H1 (cell line): ENCODE results near the gene KANSL3. TPM values are rescaled to one million over a fixed set of nuclear protein-coding genes. Genes with fewer than 3 reads are reported as not detected.

Source experiments
- EGR1 ChIP-seq: IDR thresholded peaks from 2 replicates; pipeline ENCODE4 v1.6.1; 2011; ENCODE audit warnings: low read depth, low read length, borderline replicate concordance
- polyA plus RNA-seq, 7 experiments: library from polyadenylated mRNA; depleted of rRNA in 3 of 7; stranded (reverse) in 5 of 7; unstranded in 2 of 7; fragments of >200 nt in 5 of 7; fragments of 200-250 nt in 2 of 7; gene quantifications; 1 replicate in 5 of 7; 2 replicates in 1 of 7; 4 replicates in 1 of 7; pipeline versions ENCODE4 v1.2.1 to v1.2.3, GENCODE V29; 2011 to 2013; ENCODE audit warnings: missing spikeins in 2 of 7, mixed read lengths in 2 of 7
- total RNA-seq: library from RNA; stranded (reverse); fragmentation: NEBNext Ultra II Directional; extraction: Animal tissue kit (Norgen Biotek cat#: 25700); gene quantifications from 2 replicates; pipeline ENCODE4 v1.2.1, GENCODE V29; 2021

Gene KANSL3
- total and polyA plus RNA-seq, 2 of the 8 experiments (the other 6 are each of a cell fraction or from before 2014, with no cell fraction given) = 19.8 to 31.4 TPM

DNA sequence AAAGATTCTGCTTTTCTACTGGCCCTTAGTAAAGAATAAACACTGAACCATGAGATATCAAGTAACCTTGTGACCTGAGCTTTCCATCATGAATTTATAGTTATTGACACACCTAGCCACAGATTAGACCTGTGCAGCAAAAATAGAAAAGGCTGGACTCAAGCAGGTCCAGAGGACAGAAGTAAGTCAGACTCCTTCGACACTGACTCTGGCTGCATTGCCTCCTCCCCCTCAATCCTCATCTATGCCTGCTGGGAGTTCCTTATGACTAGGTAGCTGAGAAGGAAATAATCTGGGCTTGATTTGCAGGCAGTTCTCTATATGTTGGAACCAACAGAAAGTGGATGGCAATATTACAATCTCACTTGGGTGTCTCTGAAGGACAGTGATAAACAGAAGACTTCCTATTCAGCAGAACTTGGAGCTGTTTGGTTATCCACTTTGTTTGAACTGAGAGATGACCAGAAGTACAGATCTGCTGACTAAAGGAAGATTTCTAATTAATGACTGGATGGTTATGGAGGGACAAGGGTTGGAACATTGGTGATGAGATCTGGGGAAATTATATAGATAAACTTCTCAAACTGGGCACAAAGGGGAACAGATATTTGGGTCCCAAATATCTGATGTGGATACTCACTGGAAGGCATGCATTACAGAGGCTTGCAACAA is 62.2 kb downstream of the KANSL3 start (continued):
- no peak for TF ChIP-seq EGR1
